C4-2B (cell line): ENCODE measurements around the gene ISCU.

ENCODE experiments used
- ZFX ChIP-seq: fragments of 450-650 bp; IDR thresholded peaks from 2 replicates; pipeline ENCODE4 v1.6.1; 2017
- TF ChIP-seq, protein P1 (sequence below): fragments of 450-650 bp; conservative IDR thresholded peaks from 2 replicates; pipeline ENCODE4 v1.5.1; 2017; ENCODE audit warnings: mild to moderate bottlenecking

DNA sequence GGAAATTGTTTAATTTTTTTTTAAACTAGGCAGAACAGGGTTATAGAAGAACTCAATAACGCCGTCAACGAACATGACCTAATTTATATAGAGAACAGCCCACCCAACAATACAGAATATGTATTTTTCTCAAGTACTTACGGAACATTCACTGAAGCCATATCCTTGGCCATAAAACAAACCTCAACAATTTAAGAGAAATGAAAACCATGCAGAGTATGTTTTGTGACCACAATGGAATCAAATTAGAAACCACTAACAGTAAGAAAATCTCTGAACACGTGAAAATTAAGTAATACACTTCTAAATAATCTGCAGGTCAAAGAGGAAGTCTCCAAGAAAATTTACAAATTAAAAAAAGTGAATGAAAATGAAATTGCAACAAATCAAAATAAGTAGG, 10.9 kb upstream of the ISCU start:
- TF ChIP-seq, protein P1, sequence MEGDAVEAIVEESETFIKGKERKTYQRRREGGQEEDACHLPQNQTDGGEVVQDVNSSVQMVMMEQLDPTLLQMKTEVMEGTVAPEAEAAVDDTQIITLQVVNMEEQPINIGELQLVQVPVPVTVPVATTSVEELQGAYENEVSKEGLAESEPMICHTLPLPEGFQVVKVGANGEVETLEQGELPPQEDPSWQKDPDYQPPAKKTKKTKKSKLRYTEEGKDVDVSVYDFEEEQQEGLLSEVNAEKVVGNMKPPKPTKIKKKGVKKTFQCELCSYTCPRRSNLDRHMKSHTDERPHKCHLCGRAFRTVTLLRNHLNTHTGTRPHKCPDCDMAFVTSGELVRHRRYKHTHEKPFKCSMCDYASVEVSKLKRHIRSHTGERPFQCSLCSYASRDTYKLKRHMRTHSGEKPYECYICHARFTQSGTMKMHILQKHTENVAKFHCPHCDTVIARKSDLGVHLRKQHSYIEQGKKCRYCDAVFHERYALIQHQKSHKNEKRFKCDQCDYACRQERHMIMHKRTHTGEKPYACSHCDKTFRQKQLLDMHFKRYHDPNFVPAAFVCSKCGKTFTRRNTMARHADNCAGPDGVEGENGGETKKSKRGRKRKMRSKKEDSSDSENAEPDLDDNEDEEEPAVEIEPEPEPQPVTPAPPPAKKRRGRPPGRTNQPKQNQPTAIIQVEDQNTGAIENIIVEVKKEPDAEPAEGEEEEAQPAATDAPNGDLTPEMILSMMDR = no peak
- no peak for TF ChIP-seq ZFX
